ENCODE measurements around the gene PAPSS1. TPM values are rescaled to one million over a fixed set of nuclear protein-coding genes. Genes with fewer than 3 reads are reported as not detected.

Gene PAPSS1
- 120 TPM for total RNA-seq

GRCh38 chr4:107719922-107720722, at the start of gene PAPSS1:
Gene PAPSS1, minus strand, starts transcription at chr4:107720234. Its CDS starts 55 bp downstream, at chr4:107720179.

Other genes starting within 250 kb of the PAPSS1 start
- 6.0 TPM for gene SGMS2, start 104.7 kb upstream of the PAPSS1 start, total RNA-seq
- gene CYP2U1, start 211.3 kb upstream of the PAPSS1 start, total RNA-seq: 13.6 TPM